ENCODE results near the gene ANTXR1.

ANTXR1 gene

DNA sequence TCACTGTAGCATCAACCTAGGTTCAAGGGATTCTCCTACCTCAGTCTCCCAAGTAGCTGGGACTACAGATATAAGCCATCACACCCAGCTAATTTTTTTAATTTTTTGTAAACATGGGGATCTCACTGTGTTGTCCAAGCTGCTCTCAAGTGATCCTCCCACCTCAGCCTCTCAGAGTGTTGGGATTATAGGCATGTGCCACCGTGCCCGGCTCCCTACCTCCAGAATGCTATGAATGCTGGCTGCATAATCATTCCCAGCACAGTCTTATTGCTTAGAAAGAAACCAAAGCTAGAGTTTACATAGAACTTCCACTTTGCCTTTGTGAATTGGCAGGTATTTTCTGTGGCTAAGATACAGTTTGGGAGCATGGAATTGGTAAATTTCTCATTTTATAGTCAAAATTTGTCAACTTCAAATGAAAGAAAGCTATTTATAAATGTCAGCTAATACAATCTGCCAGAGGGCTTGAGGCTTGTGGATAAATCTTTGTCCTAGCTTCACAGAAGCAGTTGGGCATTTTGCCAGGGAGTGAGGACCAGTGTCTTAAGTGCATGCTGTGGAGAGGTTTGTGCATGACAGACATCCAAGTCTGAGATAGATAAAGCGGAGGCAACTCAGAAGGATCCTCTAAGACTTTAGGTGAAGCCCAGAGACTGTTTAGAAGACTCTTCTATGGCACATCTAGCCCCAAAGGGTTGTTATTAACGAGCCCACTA, 175.4 kb downstream of the ANTXR1 start:
- no peak for DNase-seq

DNA sequence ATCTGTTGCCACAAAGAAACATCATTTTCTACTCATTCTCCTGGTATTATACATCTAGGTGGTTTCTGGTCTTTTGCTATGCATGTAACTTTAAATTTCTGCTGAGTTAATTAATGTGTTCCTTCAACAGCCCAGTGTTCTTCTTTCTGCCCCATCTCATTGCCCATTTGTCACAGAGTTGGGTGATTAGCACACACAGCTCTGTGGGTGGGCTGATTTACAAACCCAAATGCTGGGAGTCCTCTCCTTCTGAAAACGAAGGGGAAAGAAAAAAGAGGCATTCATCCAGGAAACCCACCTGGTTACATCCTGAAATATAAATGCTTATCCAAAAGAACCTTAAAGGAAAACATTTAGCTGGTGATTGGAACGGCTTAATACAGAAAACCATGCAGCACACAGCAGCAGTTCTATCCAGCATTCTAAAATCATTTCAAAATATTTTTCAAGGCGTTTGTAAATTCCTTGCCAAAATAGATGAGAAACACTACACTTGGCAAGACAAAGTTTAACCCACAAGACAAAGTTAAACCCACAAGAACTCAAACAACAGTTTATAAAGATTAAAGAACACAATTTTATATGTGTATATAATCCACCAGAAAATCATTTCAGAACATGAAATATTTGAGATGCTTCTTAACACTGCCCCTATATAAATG, 177.9 kb downstream of the ANTXR1 start:
- DNase-seq, result no peak

DNA sequence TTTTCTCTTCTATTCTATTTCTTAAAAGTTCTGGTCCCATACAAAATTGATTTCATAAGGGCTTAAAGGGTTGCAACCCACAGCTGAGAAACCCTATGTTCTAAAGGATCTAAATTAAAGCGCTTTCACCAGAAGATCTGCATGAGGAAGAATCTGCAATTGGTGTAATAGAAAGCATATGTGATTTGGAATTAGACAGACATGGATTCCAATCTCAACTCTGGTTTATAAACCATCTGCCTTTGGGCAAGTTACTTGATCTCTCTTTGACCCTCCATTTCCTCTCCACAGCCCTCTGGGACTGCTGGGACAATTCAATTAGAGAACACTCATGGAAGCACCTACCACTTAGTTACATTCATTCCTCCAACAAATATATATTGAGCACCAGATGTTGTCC, 178.7 kb downstream of the ANTXR1 start:
- DNase-seq, result no peak

DNA sequence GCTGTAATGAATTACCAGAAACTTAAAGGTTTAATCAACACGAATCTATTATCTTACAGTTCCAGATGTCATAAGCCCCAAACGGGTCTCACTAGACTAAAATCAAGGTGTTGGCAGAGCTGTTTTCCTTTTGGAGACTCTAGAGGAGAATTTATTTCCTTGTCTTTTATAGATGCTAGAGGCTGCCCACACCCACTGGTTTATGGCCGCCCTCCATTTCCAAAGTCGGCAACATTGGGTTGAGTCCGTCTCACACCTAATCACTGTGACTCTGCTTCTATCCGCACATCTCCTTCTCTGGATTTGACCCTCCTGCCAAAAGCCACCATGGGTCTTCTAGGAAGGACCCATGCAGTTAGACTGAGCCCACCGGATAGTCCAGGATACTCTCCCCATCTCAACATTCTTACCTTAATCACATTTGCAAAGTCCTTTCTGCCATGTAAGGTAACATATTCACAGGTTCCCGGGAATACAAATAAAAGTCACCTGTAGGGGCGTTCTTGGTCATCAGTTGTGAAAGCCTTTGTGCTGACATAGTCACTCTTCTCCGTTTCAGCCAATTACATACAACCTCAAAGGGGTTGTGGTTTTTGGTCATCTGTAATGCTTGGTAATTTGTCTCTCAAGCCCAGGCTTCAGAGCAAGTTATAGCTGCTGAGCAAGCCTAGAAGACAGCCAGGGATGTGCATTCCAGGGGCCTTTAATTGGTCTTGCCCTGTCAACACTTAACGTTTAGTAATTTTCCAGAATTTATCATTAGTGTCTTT, 179.4 kb downstream of the ANTXR1 start:
- DNase-seq, result no peak

DNA sequence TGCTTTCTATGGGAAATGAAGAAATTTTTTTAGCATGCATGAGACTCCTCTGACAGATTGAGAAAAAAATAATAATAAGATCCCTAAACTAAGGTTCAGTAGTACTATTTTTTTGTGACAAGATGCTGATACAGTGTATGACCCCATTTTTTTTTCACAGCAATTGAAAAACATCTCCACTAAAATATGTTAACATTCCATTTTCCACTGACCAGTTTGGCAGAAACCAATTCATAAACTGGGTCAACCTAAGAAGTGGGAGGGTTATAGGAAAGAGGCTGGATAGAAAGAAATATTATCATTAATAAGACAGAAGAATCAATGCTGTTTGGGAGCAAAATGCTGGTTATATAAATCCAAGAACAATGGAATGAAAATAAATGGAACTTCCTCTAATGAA, 182.7 kb downstream of the ANTXR1 start:
- DNase-seq, result no peak

DNA sequence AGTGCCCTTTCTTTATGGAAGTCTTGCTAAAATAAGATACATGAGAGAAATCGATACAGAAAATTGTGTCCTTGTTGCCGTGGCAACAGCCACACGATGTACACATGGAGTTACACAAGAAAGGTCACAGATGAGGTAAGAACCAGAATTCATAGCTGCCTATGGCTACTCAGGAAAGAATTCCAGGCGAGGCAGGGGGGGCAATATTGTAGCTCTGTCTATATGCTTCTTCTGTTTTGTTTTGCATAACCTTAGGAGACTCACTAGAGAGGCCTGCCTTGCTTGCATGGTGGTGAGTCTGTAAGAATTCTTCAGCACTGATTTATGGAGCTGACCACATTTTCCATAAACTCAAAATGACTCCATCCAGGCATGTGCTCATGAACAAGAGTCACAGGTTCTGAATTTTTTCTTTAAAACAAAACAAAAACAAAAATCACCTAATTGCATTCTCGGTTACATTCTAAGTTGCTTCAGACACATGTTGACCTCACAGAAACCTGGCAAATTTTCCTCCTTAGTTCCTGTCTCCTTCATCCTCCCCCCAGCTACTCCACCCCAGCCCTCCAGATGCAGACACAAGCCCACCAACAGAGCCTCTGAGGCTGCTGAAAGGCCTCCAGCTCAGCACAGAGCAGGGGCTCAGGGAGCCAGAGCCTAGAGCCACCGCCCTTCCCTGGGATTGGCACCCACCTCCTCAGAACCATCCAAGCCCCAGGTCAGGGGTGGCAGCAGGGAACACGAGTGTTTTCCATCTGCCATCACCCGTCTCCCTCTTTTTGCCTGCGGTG, 183.5 kb downstream of the ANTXR1 start:
- no peak for DNase-seq

DNA sequence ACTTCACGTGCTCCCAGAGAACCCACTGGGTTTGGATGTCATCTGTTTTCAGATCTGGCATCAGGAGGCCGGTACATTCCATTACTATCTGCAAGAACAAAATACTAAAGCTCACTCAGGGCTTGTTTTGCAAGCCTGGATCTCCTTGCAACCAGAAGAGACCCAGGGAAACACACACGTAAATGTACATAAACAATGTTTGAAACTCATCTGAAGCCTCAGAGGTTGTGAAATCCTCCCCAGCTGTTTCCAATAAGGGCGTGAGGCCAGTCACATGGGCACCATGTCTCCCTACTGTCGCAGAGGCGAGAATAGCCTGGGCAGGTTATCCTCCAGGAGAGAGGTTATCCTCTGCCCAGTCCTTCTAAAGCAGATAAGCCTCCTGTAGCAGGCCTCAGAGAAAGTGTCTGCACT, 187.1 kb downstream of the ANTXR1 start:
- no peak for DNase-seq

DNA sequence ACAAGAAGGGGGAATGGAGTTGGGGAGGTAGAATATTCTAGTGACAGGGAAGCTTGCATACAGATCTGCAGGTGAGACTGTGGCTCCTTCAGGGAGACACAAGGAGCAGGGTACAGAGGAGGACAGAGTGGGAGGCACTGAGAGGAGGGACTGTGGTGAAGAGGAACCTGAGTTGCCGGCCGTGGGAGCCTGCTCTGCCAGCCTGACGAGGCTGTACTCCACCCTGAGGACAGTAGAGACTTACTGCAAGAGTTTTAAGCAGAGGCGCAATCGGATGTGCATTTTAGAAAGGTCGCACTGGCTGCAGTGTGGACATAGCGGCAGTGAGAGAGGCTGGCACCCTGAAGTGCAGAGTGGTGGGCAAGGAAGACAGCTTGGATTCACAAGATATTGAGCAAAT, 188.3 kb downstream of the ANTXR1 start:
- no peak for DNase-seq

DNA sequence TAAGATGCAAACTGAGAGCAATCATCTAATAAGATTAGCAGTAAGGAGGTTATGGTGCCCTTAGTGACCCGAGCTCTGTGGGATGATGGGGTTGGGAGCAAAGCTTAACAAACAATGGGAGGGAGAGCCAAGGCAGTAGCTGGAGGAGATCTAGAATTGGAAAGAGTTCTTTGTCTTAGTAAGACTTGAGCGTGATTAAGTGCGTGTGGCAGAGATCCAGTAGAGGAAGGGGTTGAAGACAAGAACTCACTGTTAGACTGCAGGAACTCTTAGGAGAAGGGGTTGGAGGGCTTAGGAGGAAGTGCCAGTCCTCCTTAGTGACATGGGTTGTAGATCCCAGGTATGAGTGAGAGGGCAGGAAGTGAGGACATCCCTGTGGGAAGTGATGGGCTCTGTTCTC, 189.3 kb downstream of the ANTXR1 start:
- no peak for DNase-seq

DNA sequence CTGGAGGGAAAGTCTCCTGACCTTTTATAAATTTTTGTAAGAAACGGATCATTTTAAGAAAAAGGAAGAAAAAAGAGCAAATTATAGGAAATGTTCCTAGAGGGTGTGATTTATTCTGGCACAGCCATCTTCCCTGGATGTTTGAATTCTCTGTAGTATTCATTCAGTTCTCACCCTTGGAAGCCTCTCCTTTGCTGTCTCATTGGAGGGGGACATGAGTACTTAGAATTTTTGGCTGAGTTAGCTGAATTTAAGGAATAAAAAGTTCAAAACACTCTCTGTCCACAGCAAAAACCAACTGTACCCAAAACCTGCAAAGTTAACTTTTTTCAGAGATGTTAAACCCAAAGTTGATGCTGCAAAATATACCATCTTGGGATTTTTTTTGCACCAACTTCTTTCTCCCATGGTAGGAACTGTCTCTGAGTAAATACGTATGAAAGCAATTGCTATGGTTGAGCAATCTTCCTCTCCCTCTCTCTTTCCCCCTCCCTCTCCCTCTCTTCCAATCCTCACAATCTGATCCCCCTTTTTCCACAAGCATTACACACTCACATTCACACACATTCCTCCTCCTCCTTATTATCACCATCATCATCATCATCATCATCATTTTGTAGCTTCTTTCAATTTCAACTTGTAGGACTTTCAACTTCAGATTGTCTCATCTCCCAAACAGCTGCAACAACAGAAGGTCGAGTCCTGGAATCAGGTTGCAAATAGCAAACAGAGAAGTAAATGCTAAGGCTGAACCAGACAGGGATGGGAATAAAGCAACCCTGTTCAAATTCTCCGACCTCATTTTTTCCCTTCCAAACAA, 190.4 kb downstream of the ANTXR1 start:
- DNase-seq, result no peak

DNA sequence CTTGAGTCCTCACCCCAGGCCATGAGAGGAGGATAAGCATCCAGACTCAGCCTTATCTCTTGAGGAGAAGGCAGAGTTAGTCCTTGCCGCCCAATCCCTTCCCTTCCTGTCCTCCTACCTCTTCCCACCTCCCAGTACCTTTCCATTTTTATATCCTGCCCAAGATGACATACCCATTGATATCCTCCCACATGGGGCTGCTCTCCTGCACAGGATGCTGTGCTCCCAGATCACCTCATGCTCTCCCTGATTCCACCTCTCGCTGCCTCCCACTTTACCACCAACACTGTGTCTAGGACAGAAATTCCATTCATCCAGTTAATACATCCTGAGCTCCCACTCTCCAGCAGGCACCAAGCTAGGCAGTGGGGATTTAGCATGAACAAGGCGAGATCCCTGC, 191.7 kb downstream of the ANTXR1 start:
- DNase-seq, result no peak

DNA sequence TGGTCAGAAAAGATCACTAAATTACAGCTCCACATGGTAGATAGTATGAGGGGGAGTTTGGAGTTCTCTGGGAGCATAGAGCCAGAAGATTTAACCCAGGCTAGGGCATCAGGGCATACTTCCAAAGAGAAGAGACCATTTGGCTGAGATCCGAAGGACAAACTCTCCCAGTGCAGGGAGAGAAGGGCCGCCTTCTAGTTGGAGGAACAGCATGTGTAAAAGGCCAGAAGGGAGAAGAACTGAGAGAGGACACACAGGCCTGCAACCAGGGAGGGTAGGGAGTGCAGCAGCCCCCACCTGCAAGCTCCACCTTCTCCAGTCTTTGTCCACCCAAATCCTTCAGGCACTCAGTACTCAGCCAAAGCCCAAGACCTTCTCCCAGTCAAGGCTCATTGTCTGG, 192.1 kb downstream of the ANTXR1 start:
- no peak for DNase-seq

DNA sequence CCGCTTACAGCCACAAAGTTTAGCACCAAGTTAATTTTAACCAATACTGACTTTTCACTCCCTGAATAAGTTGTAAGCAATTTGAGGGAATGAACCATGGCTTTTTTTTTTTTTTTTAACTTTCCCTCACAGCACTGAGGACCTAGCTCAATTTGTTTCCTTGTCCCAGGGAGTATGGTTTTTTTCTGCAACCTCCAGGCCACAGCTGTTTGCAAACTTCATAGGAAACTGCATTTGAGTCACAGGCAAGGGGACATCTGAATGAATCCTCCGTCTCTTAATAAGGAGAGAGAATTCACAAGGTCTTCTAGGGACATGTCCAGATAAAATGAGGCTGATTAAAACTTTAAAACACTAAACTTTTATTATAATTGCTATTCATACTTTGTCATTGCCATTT, 192.5 kb downstream of the ANTXR1 start:
- no peak for DNase-seq

DNA sequence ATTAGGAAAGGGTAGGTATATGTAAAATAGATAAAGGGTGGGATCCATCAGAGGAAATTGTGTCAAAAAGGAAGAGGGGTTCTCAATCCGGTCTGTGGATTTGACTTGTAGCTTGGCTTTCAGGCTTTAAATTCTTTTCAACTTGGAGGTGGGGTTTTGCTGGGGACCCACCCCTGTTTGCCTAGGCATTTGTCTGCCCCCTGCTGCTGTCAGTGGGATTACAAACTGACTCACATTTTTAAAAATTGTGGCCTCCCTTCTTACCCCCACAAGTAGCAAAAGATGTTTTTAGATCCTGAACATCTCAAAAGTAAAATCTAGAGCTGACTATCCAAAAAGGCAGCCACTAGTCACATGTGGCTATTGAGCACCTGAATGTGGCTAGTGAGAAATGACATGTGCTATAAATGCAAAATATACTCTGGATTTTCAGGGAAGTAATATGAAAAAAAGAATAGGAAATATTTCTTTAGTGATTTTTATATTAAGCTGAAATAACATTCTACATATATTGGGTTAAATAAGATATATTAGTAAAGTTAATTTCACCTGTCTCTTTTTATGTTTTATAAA, 195.1 kb downstream of the ANTXR1 start:
- no peak for DNase-seq

DNA sequence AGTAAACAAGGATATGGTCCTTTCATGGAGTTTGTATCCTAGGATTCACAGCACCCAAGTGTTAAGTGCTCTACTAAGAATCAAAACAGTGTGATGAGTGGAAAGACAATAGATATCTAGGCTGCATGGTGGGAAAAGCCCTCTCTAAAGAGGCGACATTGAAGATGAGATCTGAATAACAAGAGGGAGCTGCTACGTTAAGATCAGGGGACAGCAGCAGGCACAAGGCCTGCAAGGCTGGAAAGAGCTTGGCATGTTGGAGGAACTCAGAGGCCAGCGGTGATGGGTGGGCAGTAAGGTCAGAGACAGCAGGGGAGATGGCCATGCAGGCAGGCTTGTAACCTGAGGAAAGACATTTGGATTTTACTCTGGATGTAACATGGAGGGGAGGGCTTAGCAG, 196.5 kb downstream of the ANTXR1 start:
- DNase-seq, result no peak

DNA sequence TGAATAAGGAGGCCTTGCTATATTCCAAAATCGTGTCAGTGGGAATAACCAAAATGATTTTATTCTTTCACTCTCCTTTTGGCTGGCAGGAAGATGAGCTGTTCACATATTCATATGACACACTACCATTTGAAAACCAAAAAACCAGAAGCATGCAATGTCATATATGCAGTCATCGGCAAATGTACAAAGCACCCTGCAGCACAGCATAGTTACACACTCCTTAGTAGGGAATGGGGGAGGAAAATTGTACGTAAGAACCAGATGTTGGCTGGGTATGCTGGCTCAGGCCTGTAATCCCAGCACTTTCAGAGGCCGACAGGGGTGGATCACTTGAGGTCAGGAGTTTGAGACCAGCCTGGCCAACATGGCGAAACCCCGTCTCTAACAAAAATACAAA, 197.4 kb downstream of the ANTXR1 start:
- no peak for DNase-seq

DNA sequence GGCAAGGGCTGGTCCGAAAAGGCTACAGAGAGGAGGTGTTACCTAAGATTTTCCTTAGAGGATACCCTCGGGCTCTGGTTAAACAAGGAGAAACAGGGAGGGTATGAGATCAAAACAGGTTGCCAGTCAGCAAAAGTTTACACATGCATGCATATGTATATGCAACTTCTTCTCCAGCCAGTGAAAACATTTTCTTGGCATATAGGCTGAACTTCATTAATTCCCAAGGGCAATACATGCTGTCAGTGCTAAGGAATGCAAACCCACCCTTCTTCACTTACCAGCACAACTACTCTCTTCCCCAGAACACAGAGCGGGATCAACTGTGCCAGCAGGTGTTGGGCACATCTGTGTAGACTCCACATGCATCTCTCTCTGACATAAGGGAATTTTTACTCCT, 198.1 kb downstream of the ANTXR1 start:
- no peak for DNase-seq

DNA sequence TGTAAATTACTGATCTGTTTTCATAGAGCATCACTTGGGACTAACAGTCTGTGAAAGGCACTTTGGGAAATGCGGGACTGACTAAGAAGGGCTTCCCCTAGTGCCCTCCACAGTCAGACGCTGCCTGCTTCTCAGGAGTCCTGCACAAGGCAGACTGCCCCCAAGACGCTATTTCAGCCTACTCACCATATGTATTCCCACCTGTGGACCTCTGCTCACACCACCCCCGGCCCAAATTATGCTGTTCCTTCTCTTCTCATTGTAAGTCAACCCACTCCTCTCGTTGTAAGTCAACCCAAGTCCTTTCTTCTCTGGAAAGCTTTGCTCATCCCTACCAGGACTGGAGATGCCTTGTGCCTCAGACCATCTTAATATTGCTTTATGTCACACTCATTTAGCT, 198.7 kb downstream of the ANTXR1 start:
- DNase-seq, result no peak

DNA sequence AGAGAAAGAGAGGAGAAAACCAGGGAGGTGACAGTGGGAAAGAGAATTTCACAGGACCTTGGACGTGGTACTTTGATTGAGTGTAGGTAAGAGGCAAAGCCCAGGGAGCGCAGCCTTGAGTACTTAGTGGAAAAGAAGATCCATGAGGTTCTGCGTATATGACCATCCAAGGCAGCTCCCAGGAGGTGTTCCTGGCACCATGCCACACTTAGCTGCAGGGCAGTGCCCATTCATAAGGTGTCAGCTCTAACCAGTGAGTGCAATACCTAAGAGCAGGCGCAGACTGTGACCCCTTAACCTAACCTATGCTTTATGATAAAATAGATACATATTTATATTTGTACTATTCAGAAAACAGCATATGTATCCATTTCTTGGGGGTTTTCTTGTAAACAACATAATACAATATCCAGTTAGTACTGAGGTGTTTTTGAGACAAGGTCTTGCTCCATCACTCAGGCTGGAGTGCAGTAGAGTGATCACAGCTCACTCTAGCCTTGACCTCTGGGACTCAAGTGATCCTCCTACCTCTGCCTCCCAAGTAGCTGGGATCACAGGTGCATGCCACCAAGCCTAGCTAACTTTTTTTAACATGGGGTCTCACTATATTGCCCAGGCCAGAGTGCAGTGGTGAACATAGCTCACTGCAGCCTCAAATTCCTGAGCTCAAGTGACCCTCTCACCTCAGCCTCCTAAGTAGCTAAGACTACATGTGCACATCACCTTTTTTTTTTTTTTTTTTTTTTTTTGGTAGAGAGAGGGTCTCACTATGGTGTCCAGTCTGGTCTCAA, 199.5 kb downstream of the ANTXR1 start:
- DNase-seq, result no peak

DNA sequence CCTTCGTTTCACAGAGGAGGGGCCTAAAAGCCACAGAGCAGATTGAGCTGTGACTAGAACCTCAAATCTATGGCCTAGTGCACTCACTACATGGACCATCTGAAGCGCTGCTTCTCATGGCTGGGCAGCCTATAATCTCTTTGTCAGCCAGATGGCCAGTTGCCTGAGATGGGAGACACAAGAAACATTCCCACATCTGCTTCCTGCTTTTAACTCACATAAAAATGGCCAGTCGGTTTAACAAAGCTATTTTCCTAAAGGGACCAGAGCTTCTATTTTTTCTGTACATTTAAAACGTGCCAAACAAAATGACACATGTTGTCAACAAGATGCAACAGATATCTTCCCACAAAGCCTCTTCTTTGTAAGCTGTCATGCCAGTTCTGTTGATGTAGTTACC, 200.2 kb downstream of the ANTXR1 start:
- no peak for DNase-seq

DNA sequence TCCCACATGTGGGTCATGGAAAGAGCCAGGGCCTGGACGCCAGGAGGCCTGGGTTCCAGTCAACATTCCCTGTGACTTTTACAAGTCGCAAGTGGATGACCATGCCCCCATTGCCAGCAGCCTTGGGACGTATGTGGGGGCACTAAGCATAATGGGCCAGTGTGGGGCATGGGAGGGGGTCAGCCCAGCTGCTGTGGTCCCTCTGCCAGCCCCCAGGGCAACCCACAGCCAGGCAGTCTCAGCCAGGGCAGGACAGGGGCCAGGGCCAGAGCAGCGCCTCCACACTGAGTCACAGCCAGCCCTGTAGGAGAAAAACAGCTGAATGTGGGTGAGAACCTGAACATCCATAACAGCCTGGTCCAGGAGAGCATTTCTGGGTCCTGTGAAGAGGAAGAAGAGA, 200.8 kb downstream of the ANTXR1 start:
- DNase-seq, result no peak
